Naive B cell (primary cell): ENCODE data around the gene FAM114A2. TPM values are rescaled to one million over a fixed set of nuclear protein-coding genes. Genes with fewer than 3 reads are reported as not detected.

Experiments
- ATAC-seq, 2 donors: fragments of 150-1000 bp; cut with Tn5 transposase; 2 replicates each; pipeline ENCODE4 v1.10.0; 2021; ENCODE audit warnings: low read depth in 2 of 2, mild to moderate bottlenecking in 2 of 2, moderate library complexity in 2 of 2
- DNase-seq: peaks from one replicate; pipeline ENCODE4 v3.0.0; 2022
- H3K27ac Mint-ChIP-seq, 6 donors: one replicate each; pipeline ENCODE4 v1.8.0; 2020 to 2022; ENCODE audit warnings: mild to moderate bottlenecking in 6 of 6, mixed read lengths in 6 of 6, moderate library complexity in 5 of 6, inconsistent platforms in 2 of 6
- H3K27me3 Mint-ChIP-seq, 3 donors: one replicate each; pipeline ENCODE4 v1.8.0; 2021 to 2022; ENCODE audit warnings: mixed read lengths in 3 of 3, mild to moderate bottlenecking in 1 of 3
- H3K36me3 Mint-ChIP-seq, 2 donors: one replicate each; pipeline ENCODE4 v1.8.0; 2020 to 2022; ENCODE audit warnings: mixed read lengths in 2 of 2, inconsistent platforms in 1 of 2, mild to moderate bottlenecking in 1 of 2
- H3K4me1 Mint-ChIP-seq, 3 donors: one replicate each; pipeline ENCODE4 v1.8.0; 2020 to 2022; ENCODE audit warnings: mixed read lengths in 3 of 3, inconsistent platforms in 1 of 3, mild to moderate bottlenecking in 1 of 3, moderate library complexity in 1 of 3
- H3K4me3 Mint-ChIP-seq, 8 donors: one replicate each; pipeline ENCODE4 v1.8.0; 2020 to 2022; ENCODE audit warnings: mild to moderate bottlenecking in 8 of 8, mixed read lengths in 8 of 8, moderate library complexity in 8 of 8, inconsistent platforms in 2 of 8
- H3K9me3 Mint-ChIP-seq, 7 donors: one replicate each; pipeline ENCODE4 v1.8.0; 2020 to 2022; ENCODE audit warnings: mixed read lengths in 7 of 7, mild to moderate bottlenecking in 5 of 7, inconsistent platforms in 2 of 7, moderate library complexity in 1 of 7
- polyA plus RNA-seq, 6 donors: library from polyadenylated mRNA; unstranded; fragments of 300-500 nt; fragmentation: Illumina TruSeq; gene quantifications; one replicate each; pipeline ENCODE4 v1.2.3, GENCODE V29; 2021; ENCODE audit warnings: low read depth in 6 of 6

FAM114A2 gene
- polyA plus RNA-seq, 6 donors from 2014 or later: 16.3 to 29.4 (median 20.0) TPM

- no peaks in the 10 kb centered on the region for H3K36me3 Mint-ChIP-seq
- peaks cover 0 to 3% (median 0%) of the 10 kb centered on the region in 3 donors for H3K4me1 Mint-ChIP-seq
- no peaks in the 10 kb centered on the region for H3K9me3 Mint-ChIP-seq
- H3K4me3 Mint-ChIP-seq: no peak overlapping the region
- peak overlapping the region in 1 of 6 donors; percentile 12 for H3K27ac Mint-ChIP-seq
- ATAC-seq: no peak
- no peak for DNase-seq
- H3K27me3 Mint-ChIP-seq: peaks cover 17 to 34% (median 32%) of the 10 kb centered on the region in 3 donors
These were observed 69.2 kb downstream of the FAM114A2 start for GRCh38 chr5:153969563-153969895.

- no peak for DNase-seq
- H3K27ac Mint-ChIP-seq: peak overlapping the region in 1 of 6 donors; percentile 12
- H3K4me3 Mint-ChIP-seq: no peak overlapping the region
- no peaks in the 10 kb centered on the region for H3K9me3 Mint-ChIP-seq
- no peaks in the 10 kb centered on the region for H3K36me3 Mint-ChIP-seq
- peaks cover 20 to 34% (median 32%) of the 10 kb centered on the region in 3 donors for H3K27me3 Mint-ChIP-seq
- H3K4me1 Mint-ChIP-seq: peaks cover 0 to 3% (median 0%) of the 10 kb centered on the region in 3 donors
- ATAC-seq: no peak
These were observed 69.7 kb downstream of the FAM114A2 start for GRCh38 chr5:153968761-153969562.

- peak; percentile 7 for DNase-seq
- H3K9me3 Mint-ChIP-seq: peaks cover 0 to 3% (median 0%) of the 10 kb centered on the region in 7 donors
- H3K4me3 Mint-ChIP-seq: no peak overlapping the region
- H3K36me3 Mint-ChIP-seq: no peaks in the 10 kb centered on the region
- peak in 1 of 2 donors; percentile 36 for ATAC-seq
- peaks cover 0 to 3% (median 0%) of the 10 kb centered on the region in 3 donors for H3K4me1 Mint-ChIP-seq
- peak overlapping the region in 1 of 6 donors; percentile 33 for H3K27ac Mint-ChIP-seq
- peaks cover 29 to 48% (median 31%) of the 10 kb centered on the region in 3 donors for H3K27me3 Mint-ChIP-seq
These were observed 73.6 kb downstream of the FAM114A2 start for GRCh38 chr5:153964880-153965645.

GRCh38 chr5:153964191-153964879 lies 74.4 kb downstream of the FAM114A2 start:
- no peak for DNase-seq
- no peak for ATAC-seq
- Mint-ChIP-seq H3K4me3 (no peak overlapping the region), H3K4me1 (peaks cover 0 to 3% (median 0%) of the 10 kb centered on the region in 3 donors), H3K27me3 (peaks cover 33 to 55% (median 38%) of the 10 kb centered on the region in 3 donors), H3K36me3 (no peaks in the 10 kb centered on the region), H3K9me3 (peaks cover 0 to 3% (median 0%) of the 10 kb centered on the region in 7 donors), H3K27ac (no peak overlapping the region)

- Mint-ChIP-seq H3K9me3 (peaks cover 0 to 3% (median 0%) of the 10 kb centered on the region in 7 donors), H3K4me1 (peaks cover 0 to 3% (median 0%) of the 10 kb centered on the region in 3 donors)
- no peak for ATAC-seq
These were observed 78.2 kb downstream of the FAM114A2 start for GRCh38 chr5:153960269-153961215.

GRCh38 chr5:153959134-153959957 lies 79.4 kb downstream of the FAM114A2 start:
- H3K27me3 Mint-ChIP-seq: peaks cover 16 to 47% (median 26%) of the 10 kb centered on the region in 3 donors

More at GRCh38 chr5:153960269-153961215, 78.2 kb downstream of the FAM114A2 start:
- no peak overlapping the region for H3K4me3 Mint-ChIP-seq
- H3K36me3 Mint-ChIP-seq: no peaks in the 10 kb centered on the region
- peaks cover 17 to 49% (median 32%) of the 10 kb centered on the region in 3 donors for H3K27me3 Mint-ChIP-seq
- DNase-seq: no peak
- H3K27ac Mint-ChIP-seq: no peak overlapping the region

GRCh38 chr5:153957205-153957604 lies 81.5 kb downstream of the FAM114A2 start:
- Mint-ChIP-seq H3K9me3 (peaks cover 0 to 3% (median 0%) of the 10 kb centered on the region in 7 donors), H3K4me3 (no peak overlapping the region), H3K36me3 (no peaks in the 10 kb centered on the region), H3K4me1 (no peaks in the 10 kb centered on the region), H3K27ac (no peak overlapping the region), H3K27me3 (peaks cover 16 to 41% (median 18%) of the 10 kb centered on the region in 3 donors)
- DNase-seq: no peak
- no peak for ATAC-seq

More at GRCh38 chr5:153959134-153959957, 79.4 kb downstream of the FAM114A2 start:
- ATAC-seq (no peak), DNase-seq (no peak)
- no peaks in the 10 kb centered on the region for H3K4me1 Mint-ChIP-seq
- H3K9me3 Mint-ChIP-seq: peaks cover 0 to 3% (median 0%) of the 10 kb centered on the region in 7 donors
- no peaks in the 10 kb centered on the region for H3K36me3 Mint-ChIP-seq
- H3K4me3 Mint-ChIP-seq: no peak overlapping the region
- peak overlapping the region in 1 of 6 donors; percentile 29 for H3K27ac Mint-ChIP-seq

- no peak for ATAC-seq
- no peaks in the 10 kb centered on the region for H3K4me1 Mint-ChIP-seq
- peaks cover 8 to 18% (median 13%) of the 10 kb centered on the region in 3 donors for H3K27me3 Mint-ChIP-seq
- H3K9me3 Mint-ChIP-seq: peaks cover 0 to 4% (median 0%) of the 10 kb centered on the region in 7 donors
- no peak overlapping the region for H3K27ac Mint-ChIP-seq
- no peak for DNase-seq
- H3K4me3 Mint-ChIP-seq: no peak overlapping the region
- H3K36me3 Mint-ChIP-seq: no peaks in the 10 kb centered on the region
These were observed 85.3 kb downstream of the FAM114A2 start for GRCh38 chr5:153953411-153953810.

- DNase-seq (no peak), ATAC-seq (no peak)
- H3K9me3 Mint-ChIP-seq: peaks cover 0 to 4% (median 0%) of the 10 kb centered on the region in 7 donors
- no peaks in the 10 kb centered on the region for H3K4me1 Mint-ChIP-seq
- H3K4me3 Mint-ChIP-seq: no peak overlapping the region
- H3K27ac Mint-ChIP-seq: no peak overlapping the region
- H3K36me3 Mint-ChIP-seq: no peaks in the 10 kb centered on the region
- H3K27me3 Mint-ChIP-seq: peaks cover 8 to 18% (median 13%) of the 10 kb centered on the region in 3 donors
These were observed 85.8 kb downstream of the FAM114A2 start for GRCh38 chr5:153952893-153953292.

GRCh38 chr5:153952057-153952456 lies 86.7 kb downstream of the FAM114A2 start:
- Mint-ChIP-seq H3K36me3 (no peaks in the 10 kb centered on the region), H3K27ac (no peak overlapping the region), H3K27me3 (peaks cover 8 to 21% (median 12%) of the 10 kb centered on the region in 3 donors), H3K4me1 (no peaks in the 10 kb centered on the region), H3K4me3 (no peak overlapping the region), H3K9me3 (peaks cover 0 to 4% (median 2%) of the 10 kb centered on the region in 7 donors)
- ATAC-seq (no peak), DNase-seq (no peak)

- ATAC-seq: no peak
- Mint-ChIP-seq H3K4me3 (no peak overlapping the region), H3K9me3 (peaks cover 14 to 89% (median 50%) of the 10 kb centered on the region in 7 donors), H3K27ac (peak overlapping the region in 1 of 6 donors; percentile 79), H3K36me3 (peaks cover 0 to 36% of the 10 kb centered on the region in 2 donors), H3K27me3 (peaks cover 4 to 8% (median 6%) of the 10 kb centered on the region in 3 donors), H3K4me1 (no peaks in the 10 kb centered on the region)
- no peak for DNase-seq
These were observed 97.4 kb downstream of the FAM114A2 start for GRCh38 chr5:153941265-153941664.
